ENCODE measurements around the gene TGOLN2.

Gene TGOLN2

GRCh38 chr2:85303780-85304531 is 23.8 kb downstream of the TGOLN2 start:
- DNase-seq, result peak; percentile 36

DNA sequence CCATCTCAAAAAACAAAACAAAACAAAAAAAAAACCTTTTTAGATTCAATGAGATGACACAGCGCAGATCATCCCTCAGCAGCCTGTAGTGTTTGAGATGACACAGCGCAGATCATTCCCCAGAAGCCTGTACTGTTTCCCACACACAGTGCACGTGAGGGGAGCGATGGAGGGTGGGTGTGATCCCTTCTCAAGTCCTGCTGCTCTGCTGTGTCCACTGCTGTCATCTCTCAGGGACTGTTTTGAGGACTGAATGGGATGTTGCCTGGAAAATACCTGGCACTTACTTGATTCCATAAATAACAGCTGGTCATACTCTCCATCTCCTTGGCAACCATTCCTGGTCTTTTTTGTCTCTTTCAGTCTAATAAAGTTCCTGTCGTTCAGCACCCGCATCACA is 25.7 kb downstream of the TGOLN2 start:
- no peak for DNase-seq

DNA sequence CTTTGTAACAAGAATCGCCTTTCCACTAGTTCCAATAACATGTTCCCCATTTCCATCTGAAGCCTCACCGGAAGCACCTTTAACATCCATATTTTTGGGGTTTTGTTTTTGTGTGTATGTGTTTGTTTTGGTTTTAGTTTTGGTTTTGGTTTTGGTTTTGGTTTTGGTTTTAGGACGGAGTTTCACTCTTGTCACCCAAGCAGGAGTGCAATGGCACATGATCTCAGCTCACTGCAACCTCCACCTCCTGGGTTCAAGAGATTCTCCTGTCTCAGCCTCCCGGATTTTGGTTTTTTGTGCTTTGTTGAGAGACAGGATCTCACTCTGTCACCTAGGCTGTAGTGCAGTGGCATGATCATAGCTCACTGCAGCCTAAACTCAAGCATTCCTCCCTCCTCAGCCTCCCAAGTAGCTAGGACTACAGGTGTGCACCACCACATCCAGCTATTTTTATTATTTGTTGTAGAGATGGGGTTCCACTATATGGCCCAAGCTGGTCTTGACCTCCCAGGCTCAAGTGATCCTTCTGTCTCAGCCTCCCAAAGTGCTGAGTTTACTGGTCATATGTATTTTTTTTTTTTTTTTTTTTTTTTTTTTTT is 36.3 kb downstream of the TGOLN2 start:
- DNase-seq, result no peak

DNA sequence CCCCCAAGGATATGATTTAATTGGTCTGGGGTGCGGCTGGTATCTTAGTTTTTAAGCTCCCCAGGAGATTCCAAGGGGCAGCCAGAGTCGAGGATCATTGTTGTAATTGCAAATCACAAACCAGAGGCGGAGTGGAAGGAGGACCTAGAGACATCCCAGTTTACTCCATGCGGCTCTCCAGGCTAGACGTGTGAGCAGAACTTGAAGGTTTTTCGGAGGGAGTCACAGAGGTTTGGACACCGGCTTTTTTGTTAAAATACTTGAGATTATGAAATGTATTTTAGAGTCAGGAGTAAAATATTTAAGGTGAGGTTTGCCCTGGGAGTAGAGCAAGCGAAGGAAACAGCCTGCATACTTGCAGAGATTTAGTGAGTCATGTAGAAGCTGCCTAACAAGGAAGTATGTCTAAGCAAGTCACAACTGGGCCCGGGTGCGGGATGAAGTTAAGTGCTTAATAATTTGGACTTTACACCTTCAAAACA is 39.5 kb downstream of the TGOLN2 start:
- peak; percentile 40 for DNase-seq

DNA sequence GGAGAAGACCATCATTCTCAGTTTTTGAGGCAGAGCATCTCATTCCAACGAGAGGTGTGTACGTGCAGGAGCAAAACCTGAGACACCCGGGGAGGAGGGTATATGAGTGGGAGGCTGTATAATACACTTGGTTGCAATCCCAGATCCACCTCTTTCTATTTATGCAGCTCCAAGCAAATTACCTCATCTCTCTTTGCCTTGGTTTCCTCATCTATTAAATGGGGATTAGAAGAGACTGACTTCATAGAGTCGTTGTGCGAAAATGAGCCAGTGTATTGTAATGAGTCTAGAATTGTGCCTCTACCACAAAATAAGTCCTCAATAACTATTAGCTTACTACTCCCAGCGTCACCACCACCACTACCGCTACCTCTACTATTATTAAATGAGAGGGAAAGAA is 40.1 kb downstream of the TGOLN2 start:
- DNase-seq, result no peak

DNA sequence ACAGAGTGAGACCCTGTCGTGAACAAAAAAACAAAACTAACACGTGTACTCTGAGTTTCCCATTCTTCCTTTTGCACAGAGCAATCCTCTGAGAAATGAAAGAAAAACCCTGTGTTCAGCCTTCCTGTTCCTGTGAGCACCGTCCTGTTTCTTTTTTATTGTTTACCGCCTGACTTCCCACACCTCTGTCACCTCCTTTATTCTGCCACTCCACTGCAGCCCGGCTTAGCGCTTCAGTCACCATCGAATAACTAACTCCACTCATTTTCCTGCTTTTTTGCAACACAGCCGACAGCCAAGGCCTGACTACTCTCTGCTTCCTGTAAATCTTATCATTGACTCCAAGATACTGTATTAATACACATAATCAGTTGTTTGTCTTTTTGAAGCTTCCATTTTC is 40.9 kb downstream of the TGOLN2 start:
- DNase-seq, result no peak

DNA sequence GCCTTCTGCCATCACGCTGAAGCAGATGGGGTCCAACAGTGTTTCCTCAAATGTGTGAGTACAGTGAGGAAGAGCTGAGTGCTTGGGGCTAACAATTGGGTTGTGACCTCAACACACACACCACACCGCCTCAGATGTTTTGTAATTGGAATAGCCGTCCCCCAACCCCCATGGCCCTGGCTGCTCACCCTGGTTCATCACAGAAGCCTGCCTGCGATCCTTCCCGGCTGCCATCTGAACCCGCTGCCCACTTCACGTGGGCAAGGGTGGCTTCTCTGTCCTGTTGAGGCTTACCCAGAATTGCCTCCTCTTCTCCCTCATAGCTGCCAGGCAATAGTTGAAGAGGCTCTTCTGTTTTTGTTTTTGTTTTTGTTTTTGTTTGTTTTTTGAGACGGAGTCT is 44.1 kb downstream of the TGOLN2 start:
- no peak for DNase-seq

DNA sequence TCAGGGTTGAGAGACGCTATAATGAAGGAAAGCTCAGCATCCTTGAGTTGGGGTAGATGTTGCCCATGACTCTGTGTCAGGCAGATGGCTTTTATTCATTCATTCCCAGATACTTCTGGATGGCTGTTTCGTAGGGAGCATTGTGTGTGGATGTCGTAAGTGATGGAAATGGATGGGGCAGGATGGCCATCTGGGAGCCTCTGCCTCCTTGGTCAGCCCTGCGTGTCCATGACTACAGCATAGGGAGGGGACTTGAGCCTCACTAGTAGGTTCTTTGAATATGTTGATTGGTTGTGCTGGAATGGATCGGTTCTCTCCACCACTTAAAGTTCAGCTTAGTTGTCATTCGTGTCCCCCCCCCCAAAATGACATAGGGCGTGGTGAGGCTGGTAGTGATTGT is 44.9 kb downstream of the TGOLN2 start:
- DNase-seq, result no peak

GRCh38 chr2:85281553-85281952 is 46.2 kb downstream of the TGOLN2 start:
- no peak for DNase-seq

GRCh38 chr2:85278361-85278760 is 49.4 kb downstream of the TGOLN2 start:
- DNase-seq, result no peak

- no peak for DNase-seq
Measured at GRCh38 chr2:85277416-85278158, 50.2 kb downstream of the TGOLN2 start.

- DNase-seq, result no peak
Measured at GRCh38 chr2:85276571-85277118, 51.1 kb downstream of the TGOLN2 start.

GRCh38 chr2:85275984-85276540 is 51.7 kb downstream of the TGOLN2 start:
- DNase-seq, result no peak

- DNase-seq, result peak; percentile 56
Measured at GRCh38 chr2:85273738-85274731, 53.8 kb downstream of the TGOLN2 start.

DNA sequence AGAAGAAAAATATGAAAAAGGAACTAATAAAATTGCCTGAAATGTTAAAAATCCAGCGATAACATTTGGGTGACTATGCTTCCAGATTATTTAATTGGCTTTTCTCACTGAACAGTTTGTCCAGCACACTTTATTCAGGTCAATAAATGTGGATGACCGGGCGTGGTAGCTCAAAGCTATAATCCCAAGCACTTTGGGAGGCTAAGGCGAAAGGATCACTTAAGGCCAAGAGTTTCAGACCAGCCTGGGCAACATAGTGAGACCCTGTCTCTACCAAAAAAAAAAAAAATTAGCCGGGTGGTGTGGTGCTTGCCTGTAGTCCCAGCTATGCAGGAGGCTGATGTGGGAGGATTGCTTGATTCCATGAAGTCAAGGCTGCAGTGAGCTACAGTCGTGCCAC is 55.4 kb downstream of the TGOLN2 start:
- DNase-seq, result no peak

DNA sequence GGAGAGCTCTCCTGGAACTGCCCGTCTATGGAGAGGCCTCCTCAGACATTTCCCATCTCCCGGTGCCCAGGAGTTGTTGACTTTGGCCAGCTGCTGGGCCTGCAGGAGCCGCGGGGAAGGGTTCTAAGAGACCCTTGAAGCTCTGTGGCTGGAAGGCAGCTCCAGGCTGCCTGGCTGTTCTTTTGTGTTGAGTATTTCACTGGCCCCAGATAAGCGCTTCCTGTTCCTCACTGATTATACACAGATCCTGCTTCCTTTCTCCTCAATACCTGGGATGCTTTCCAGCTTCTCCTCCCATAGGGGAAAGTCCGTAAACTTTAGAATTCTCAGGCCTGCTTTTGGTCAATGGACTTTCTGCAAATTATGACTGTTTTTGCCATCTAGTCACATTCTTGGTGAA is 57.8 kb downstream of the TGOLN2 start:
- DNase-seq, result no peak

Data from NCI-H69 (cell line).